ENCODE data around the gene PFDN4.
A peak's percentile ranks its signal among the peaks of the same experiment; 100 is the strongest.

Gene PFDN4

GRCh38 chr20:54173653-54174456, 34.0 kb upstream of the PFDN4 start, which contains the start of gene CYP24A1:
TSS of gene CYP24A1 (minus strand) at chr20:54173986. CDS start at chr20:54173579, 407 bp downstream.
- DNase-seq (ENCODE audit: low spot score): peak; percentile 30

GRCh38 chr20:54174457-54175175, 33.3 kb upstream of the PFDN4 start:
- DNase-seq (ENCODE audit: low spot score): no peak

GRCh38 chr20:54176610-54177009, 31.3 kb upstream of the PFDN4 start:
- DNase-seq (ENCODE audit: low spot score): no peak

GRCh38 chr20:54177378-54177777, 30.5 kb upstream of the PFDN4 start:
- no peak for DNase-seq (ENCODE audit: low spot score)

GRCh38 chr20:54178256-54178655, 29.6 kb upstream of the PFDN4 start:
- DNase-seq (ENCODE audit: low spot score): no peak

GRCh38 chr20:54179946-54180345, 27.9 kb upstream of the PFDN4 start:
- DNase-seq (ENCODE audit: low spot score): no peak

- DNase-seq (ENCODE audit: low spot score): no peak
Measured at GRCh38 chr20:54180931-54181330, 27.0 kb upstream of the PFDN4 start.

- DNase-seq (ENCODE audit: low spot score): no peak
Measured at GRCh38 chr20:54184071-54184470, 23.8 kb upstream of the PFDN4 start.

GRCh38 chr20:54184904-54185626, 22.8 kb upstream of the PFDN4 start:
- DNase-seq (ENCODE audit: low spot score): no peak

- DNase-seq (ENCODE audit: low spot score): peak; percentile 26
Measured at GRCh38 chr20:54188132-54188849, 19.6 kb upstream of the PFDN4 start.

- DNase-seq (ENCODE audit: low spot score): no peak
Measured at GRCh38 chr20:54189630-54190029, 18.3 kb upstream of the PFDN4 start.

GRCh38 chr20:54190217-54190616, 17.7 kb upstream of the PFDN4 start:
- DNase-seq (ENCODE audit: low spot score): no peak

- no peak for DNase-seq (ENCODE audit: low spot score)
Measured at GRCh38 chr20:54193817-54194216, 14.1 kb upstream of the PFDN4 start.

- peak; percentile 37 for DNase-seq (ENCODE audit: low spot score)
Measured at GRCh38 chr20:54194724-54195438, 13.0 kb upstream of the PFDN4 start.

GRCh38 chr20:54195483-54196472, 12.1 kb upstream of the PFDN4 start:
- DNase-seq (ENCODE audit: low spot score): no peak

GRCh38 chr20:54197621-54198604, 10.0 kb upstream of the PFDN4 start:
- DNase-seq (ENCODE audit: low spot score): peak; percentile 76

GRCh38 chr20:54199283-54199682, 8.6 kb upstream of the PFDN4 start:
- no peak for DNase-seq (ENCODE audit: low spot score)

GRCh38 chr20:54199721-54200176, 8.1 kb upstream of the PFDN4 start:
- peak; percentile 74 for DNase-seq (ENCODE audit: low spot score)

Measured in AG08395 (cell line).